ENCODE results near the gene C3orf20.

DNA sequence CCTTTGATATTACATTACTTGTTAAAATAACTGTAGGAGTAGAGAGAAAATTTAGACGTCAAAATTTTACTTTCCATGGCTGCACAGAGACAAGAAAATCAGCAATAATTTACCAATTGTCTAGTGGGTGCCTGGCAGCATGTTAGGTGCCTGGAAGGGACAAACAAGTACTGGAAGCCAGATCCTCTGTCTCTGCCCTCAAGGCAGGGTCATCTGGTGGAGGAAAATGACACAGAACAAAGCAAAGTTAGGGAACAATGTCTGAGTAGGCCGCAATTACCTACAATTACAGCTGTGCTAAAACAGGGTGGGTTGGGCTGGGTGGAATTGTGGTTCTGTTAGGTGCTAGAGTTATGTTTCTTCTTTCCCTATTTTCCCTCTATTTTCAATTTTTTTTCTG lies 16.0 kb upstream of the C3orf20 start:
- TF ChIP-seq CTCF (IDR thresholded peaks at IDR 0.05) = no peak
- no peak for TF ChIP-seq EP300 (IDR thresholded peaks at IDR 0.05)
- TF ChIP-seq POLR2A (IDR thresholded peaks at IDR 0.05; ENCODE audit: low read depth) = no peak
- no peak for TF ChIP-seq POLR2AphosphoS5 (IDR thresholded peaks at IDR 0.05)
